Activated CD4-positive, alpha-beta memory T cell treated with anti-CD3 and anti-CD28 coated beads, Interleukin-2, amount 10 ng/mL, durations not matched to agents 7 days and 5 days (primary cell): ENCODE results near the gene TNFAIP1. TPM values are rescaled to one million over a fixed set of nuclear protein-coding genes. Genes with fewer than 3 reads are reported as not detected.

Source experiments
- CTCF ChIA-PET: fragments of 350-600 bp; sonication (Branson Sonifier 250); formaldehyde crosslinking; loops from one replicate; lab custom pipeline; 2021; ENCODE audit warnings: antibody characterized with exemption, inconsistent platforms; lab: Charles Lee
- POLR2A ChIA-PET: fragments of 350-600 bp; sonication (Branson Sonifier 250); formaldehyde crosslinking; loops from one replicate; lab custom pipeline; 2021; ENCODE audit warnings: antibody characterized with exemption; lab: Charles Lee
- DNase-seq: peaks from one replicate; pipeline ENCODE4 v3.0.0-alpha.2; 2020
- H3K27ac Mint-ChIP-seq: one replicate; pipeline ENCODE4 v1.8.0; 2021; ENCODE audit warnings: mild to moderate bottlenecking, mixed read lengths
- H3K27me3 Mint-ChIP-seq: one replicate; pipeline ENCODE4 v1.8.0; 2021; ENCODE audit warnings: mixed read lengths
- H3K36me3 Mint-ChIP-seq: one replicate; pipeline ENCODE4 v1.8.0; 2021; ENCODE audit warnings: low read depth, mixed read lengths
- H3K4me1 Mint-ChIP-seq: one replicate; pipeline ENCODE4 v1.8.0; 2021; ENCODE audit warnings: mixed read lengths
- H3K4me3 Mint-ChIP-seq: one replicate; pipeline ENCODE4 v1.8.0; 2021; ENCODE audit warnings: mild to moderate bottlenecking, mixed read lengths
- H3K9me3 Mint-ChIP-seq: one replicate; pipeline ENCODE4 v1.8.0; 2021; ENCODE audit warnings: mixed read lengths
- total RNA-seq, 2 experiments: library from RNA; stranded (reverse); gene quantifications; one replicate each; pipeline ENCODE4 v1.2.3, GENCODE V29; 2021

Gene TNFAIP1
- total RNA-seq, 2 experiments from 2014 or later = 25.2 to 26.5 TPM

- CTCF ChIA-PET = interaction anchor here (1.5 to 2.7 kb wide), 2 partner anchors 16 to 31 kb away, joined by 3 to 12 read pairs; no protein-coding TSS in a partner anchor
- peak; percentile 24 for DNase-seq
- H3K36me3 Mint-ChIP-seq = peaks cover 22% of the 10 kb centered on the region
- H3K4me1 Mint-ChIP-seq = peaks cover 32% of the 10 kb centered on the region
- no peaks in the 10 kb centered on the region for H3K27me3 Mint-ChIP-seq
- H3K9me3 Mint-ChIP-seq = no peaks in the 10 kb centered on the region
- peak overlapping the region; percentile 78 for H3K27ac Mint-ChIP-seq
- peak overlapping the region; percentile 86 for H3K4me3 Mint-ChIP-seq
- POLR2A ChIA-PET = interaction anchor here (1.2 to 4.4 kb wide), 10 partner anchors 9 to 215 kb away, joined by 3 to 43 read pairs (median 7); partner anchors contain the start of genes IFT20, PIGS, POLDIP2 and SARM1
Observed at GRCh38 chr17:28385037-28385400, 49.5 kb downstream of the TNFAIP1 start.

- POLR2A ChIA-PET = interaction anchor here (1.2 to 4.4 kb wide), 9 partner anchors 9 to 214 kb away, joined by 3 to 43 read pairs (median 7); partner anchors contain the start of genes IFT20, POLDIP2, SARM1 and TMEM97
- H3K4me1 Mint-ChIP-seq = peaks cover 32% of the 10 kb centered on the region
Observed at GRCh38 chr17:28385406-28385805, 49.8 kb downstream of the TNFAIP1 start.

GRCh38 chr17:28386391-28386790, 50.8 kb downstream of the TNFAIP1 start:
- Mint-ChIP-seq H3K4me3 (peak overlapping the region; percentile 10), H3K27ac (no peak overlapping the region), H3K36me3 (peaks cover 33% of the 10 kb centered on the region), H3K4me1 (peaks cover 31% of the 10 kb centered on the region), H3K27me3 (no peaks in the 10 kb centered on the region), H3K9me3 (no peaks in the 10 kb centered on the region)
- no peak for DNase-seq
- ChIA-PET POLR2A (interaction anchor here (1.0 to 4.4 kb wide), 2 partner anchors 28 to 29 kb away, joined by 4 to 36 read pairs; partner anchors contain the start of gene POLDIP2), CTCF (no interaction called here)

More at GRCh38 chr17:28385406-28385805, 49.8 kb downstream of the TNFAIP1 start:
- Mint-ChIP-seq H3K27ac (peak overlapping the region; percentile 56), H3K36me3 (peaks cover 26% of the 10 kb centered on the region), H3K27me3 (no peaks in the 10 kb centered on the region), H3K9me3 (no peaks in the 10 kb centered on the region), H3K4me3 (peak overlapping the region; percentile 86)
- peak; percentile 24 for DNase-seq
- CTCF ChIA-PET = interaction anchor here (1.5 to 2.7 kb wide), 2 partner anchors 16 to 31 kb away, joined by 3 to 12 read pairs; no protein-coding TSS in a partner anchor

- ChIA-PET POLR2A (interaction anchor here (1.3 kb wide), 1 partner anchor 13 kb away, joined by 4 read pairs; no protein-coding TSS in a partner anchor), CTCF (no interaction called here)
- no peak for DNase-seq
- H3K27me3 Mint-ChIP-seq = no peaks in the 10 kb centered on the region
- H3K27ac Mint-ChIP-seq = no peak overlapping the region
- peaks cover 37% of the 10 kb centered on the region for H3K36me3 Mint-ChIP-seq
- no peaks in the 10 kb centered on the region for H3K9me3 Mint-ChIP-seq
- peaks cover 29% of the 10 kb centered on the region for H3K4me1 Mint-ChIP-seq
- H3K4me3 Mint-ChIP-seq = no peak overlapping the region
Observed at GRCh38 chr17:28388106-28388505, 52.5 kb downstream of the TNFAIP1 start.

- CTCF ChIA-PET = no interaction called here
- H3K27ac Mint-ChIP-seq = no peak overlapping the region
- no peak overlapping the region for H3K4me3 Mint-ChIP-seq
- no peaks in the 10 kb centered on the region for H3K27me3 Mint-ChIP-seq
- H3K36me3 Mint-ChIP-seq = peaks cover 38% of the 10 kb centered on the region
- POLR2A ChIA-PET = no interaction called here
- no peak for DNase-seq
- no peaks in the 10 kb centered on the region for H3K9me3 Mint-ChIP-seq
- H3K4me1 Mint-ChIP-seq = peaks cover 15% of the 10 kb centered on the region
Observed at GRCh38 chr17:28390141-28390540, 54.6 kb downstream of the TNFAIP1 start.

GRCh38 chr17:28390563-28390962, 55.0 kb downstream of the TNFAIP1 start:
- Mint-ChIP-seq H3K4me1 (peaks cover 11% of the 10 kb centered on the region), H3K36me3 (peaks cover 39% of the 10 kb centered on the region), H3K4me3 (no peak overlapping the region), H3K27me3 (no peaks in the 10 kb centered on the region), H3K9me3 (no peaks in the 10 kb centered on the region), H3K27ac (no peak overlapping the region)
- POLR2A ChIA-PET = no interaction called here
- DNase-seq = no peak
- CTCF ChIA-PET = no interaction called here

- POLR2A ChIA-PET = no interaction called here
- CTCF ChIA-PET = interaction anchor here (0.6 to 0.7 kb wide), 2 partner anchors 26 to 165 kb away, joined by 3 read pairs; no protein-coding TSS in a partner anchor
- Mint-ChIP-seq H3K27ac (no peak overlapping the region), H3K4me1 (peaks cover 9% of the 10 kb centered on the region), H3K36me3 (peaks cover 42% of the 10 kb centered on the region), H3K9me3 (no peaks in the 10 kb centered on the region), H3K27me3 (no peaks in the 10 kb centered on the region), H3K4me3 (no peak overlapping the region)
- DNase-seq = no peak
Observed at GRCh38 chr17:28390984-28391383, 55.4 kb downstream of the TNFAIP1 start.

- H3K36me3 Mint-ChIP-seq = peaks cover 42% of the 10 kb centered on the region
- DNase-seq = no peak
- ChIA-PET CTCF (interaction anchor here (0.6 to 0.7 kb wide), 2 partner anchors 25 to 165 kb away, joined by 3 read pairs; no protein-coding TSS in a partner anchor), POLR2A (interaction anchor here (0.6 kb wide), 1 partner anchor 46 kb away, joined by 3 read pairs; no protein-coding TSS in a partner anchor)
- peaks cover 5% of the 10 kb centered on the region for H3K4me1 Mint-ChIP-seq
- no peaks in the 10 kb centered on the region for H3K9me3 Mint-ChIP-seq
- no peaks in the 10 kb centered on the region for H3K27me3 Mint-ChIP-seq
- no peak overlapping the region for H3K27ac Mint-ChIP-seq
- H3K4me3 Mint-ChIP-seq = no peak overlapping the region
Observed at GRCh38 chr17:28391401-28391800, 55.8 kb downstream of the TNFAIP1 start.

- Mint-ChIP-seq H3K27me3 (no peaks in the 10 kb centered on the region), H3K4me1 (peaks cover 4% of the 10 kb centered on the region), H3K4me3 (no peak overlapping the region), H3K36me3 (peaks cover 42% of the 10 kb centered on the region), H3K9me3 (no peaks in the 10 kb centered on the region), H3K27ac (no peak overlapping the region)
- DNase-seq = no peak
- ChIA-PET CTCF (no interaction called here), POLR2A (no interaction called here)
Observed at GRCh38 chr17:28392491-28392890, 56.9 kb downstream of the TNFAIP1 start.

- Mint-ChIP-seq H3K9me3 (no peaks in the 10 kb centered on the region), H3K4me1 (peaks cover 2% of the 10 kb centered on the region), H3K27me3 (no peaks in the 10 kb centered on the region), H3K36me3 (peaks cover 38% of the 10 kb centered on the region), H3K4me3 (no peak overlapping the region), H3K27ac (no peak overlapping the region)
- CTCF ChIA-PET = interaction anchor here (1.3 kb wide), 1 partner anchor 22 kb away, joined by 3 read pairs; no protein-coding TSS in a partner anchor
- DNase-seq = no peak
- POLR2A ChIA-PET = interaction anchor here (1.8 to 2.6 kb wide), 3 partner anchors 10 to 37 kb away, joined by 5 to 7 read pairs (median 6); partner anchors contain the start of genes POLDIP2 and SLC46A1
Observed at GRCh38 chr17:28394337-28395116, 59.0 kb downstream of the TNFAIP1 start.

GRCh38 chr17:28395426-28395825, 59.9 kb downstream of the TNFAIP1 start:
- Mint-ChIP-seq H3K4me1 (peaks cover 2% of the 10 kb centered on the region), H3K27ac (no peak overlapping the region), H3K36me3 (peaks cover 29% of the 10 kb centered on the region), H3K9me3 (no peaks in the 10 kb centered on the region), H3K4me3 (no peak overlapping the region), H3K27me3 (no peaks in the 10 kb centered on the region)
- POLR2A ChIA-PET = interaction anchor here (1.9 to 2.6 kb wide), 2 partner anchors 10 to 11 kb away, joined by 6 to 7 read pairs; partner anchors contain the start of gene SLC46A1
- CTCF ChIA-PET = no interaction called here
- DNase-seq = no peak

GRCh38 chr17:28395968-28396367, 60.4 kb downstream of the TNFAIP1 start:
- ChIA-PET POLR2A (interaction anchor here (1.1 to 1.9 kb wide), 2 partner anchors 10 to 38 kb away, joined by 3 to 6 read pairs; partner anchors contain the start of gene SLC46A1), CTCF (no interaction called here)
- Mint-ChIP-seq H3K4me3 (no peak overlapping the region), H3K9me3 (no peaks in the 10 kb centered on the region), H3K36me3 (peaks cover 26% of the 10 kb centered on the region), H3K27me3 (no peaks in the 10 kb centered on the region), H3K27ac (no peak overlapping the region), H3K4me1 (peaks cover 2% of the 10 kb centered on the region)
- no peak for DNase-seq
